HepG2 (cell line): ENCODE results near the gene CDC25C. TPM values are rescaled to one million over a fixed set of nuclear protein-coding genes. Genes with fewer than 3 reads are reported as not detected.

Experiments
- CENPBD1 ChIP-seq: sonication (generic); formaldehyde crosslinking; IDR thresholded peaks from 2 replicates; pipeline ENCODE4 v1.8.0; 2022; ENCODE audit warnings: missing genetic modification reagents, low read depth, mild to moderate bottlenecking, borderline replicate concordance
- CERS6 ChIP-seq: sonication (generic); formaldehyde crosslinking; IDR thresholded peaks from 2 replicates; pipeline ENCODE4 v1.5.0; 2020; ENCODE audit warnings: missing genetic modification reagents
- DRAP1 ChIP-seq: IDR thresholded peaks from 2 replicates; pipeline ENCODE4 v1.6.1; 2016; ENCODE audit warnings: missing genetic modification reagents, missing compliant biosample characterization
- NFRKB ChIP-seq: fragments of 450-650 bp; IDR thresholded peaks from 2 replicates; pipeline ENCODE4 v1.6.1; 2017
- NONO ChIP-seq, 2 experiments: fragments of 450-650 bp in 1 of 2; sonication (generic) in 1 of 2; formaldehyde crosslinking in 1 of 2; IDR thresholded peaks in 1 of 2; conservative IDR thresholded peaks in 1 of 2; 2 replicates each; pipeline versions ENCODE4 v1.6.1 to v1.8.0; 2017 to 2022; ENCODE audit warnings: mild to moderate bottlenecking in 1 of 2, missing genetic modification reagents in 1 of 2, moderate library complexity in 1 of 2
- PBX2 ChIP-seq: IDR thresholded peaks from 2 replicates; pipeline ENCODE4 v1.6.1; 2016; ENCODE audit warnings: control low read depth
- PRDM15 ChIP-seq: sonication (generic); formaldehyde crosslinking; IDR thresholded peaks from 2 replicates; pipeline ENCODE4 v1.4.0; 2020; ENCODE audit warnings: missing genetic modification reagents
- RNF2 ChIP-seq: fragments of 450-650 bp; conservative IDR thresholded peaks from 2 replicates; pipeline ENCODE4 v1.6.1; 2016; ENCODE audit warnings: low read depth
- THAP8 ChIP-seq: sonication (generic); formaldehyde crosslinking; IDR thresholded peaks from 2 replicates; pipeline ENCODE4 v1.5.1; 2020; ENCODE audit warnings: missing genetic modification reagents, mild to moderate bottlenecking, borderline replicate concordance
- ZBTB8A ChIP-seq: sonication (generic); formaldehyde crosslinking; IDR thresholded peaks from 2 replicates; pipeline ENCODE4 v1.4.0; 2020; ENCODE audit warnings: mild to moderate bottlenecking, low read depth, missing genetic modification reagents, borderline replicate concordance
- ZFP36 ChIP-seq: fragments of 150-350 bp; IDR thresholded peaks from 2 replicates; pipeline ENCODE4 v1.6.1; 2018; ENCODE audit warnings: borderline replicate concordance, low read length, low read depth; ENCODE audit not compliant: partially characterized antibody
- ZFP36L1 ChIP-seq: sonication (generic); formaldehyde crosslinking; IDR thresholded peaks from 2 replicates; pipeline ENCODE4 v1.8.0; 2022; ENCODE audit warnings: mild to moderate bottlenecking, missing genetic modification reagents, moderate library complexity
- ZNF121 ChIP-seq: sonication (generic); formaldehyde crosslinking; IDR thresholded peaks from 2 replicates; pipeline ENCODE4 v1.5.0; 2020; ENCODE audit warnings: mild to moderate bottlenecking, missing genetic modification reagents
- ZNF484 ChIP-seq: sonication (generic); formaldehyde crosslinking; IDR thresholded peaks from 2 replicates; pipeline ENCODE4 v1.5.1; 2020; ENCODE audit warnings: mild to moderate bottlenecking, low read depth, missing genetic modification reagents, borderline replicate concordance
- ZNF687 ChIP-seq: sonication (generic); formaldehyde crosslinking; IDR thresholded peaks from 2 replicates; pipeline ENCODE4 v1.5.1; 2020; ENCODE audit warnings: mild to moderate bottlenecking, missing genetic modification reagents, moderate library complexity
- ZNF720 ChIP-seq: sonication (generic); formaldehyde crosslinking; IDR thresholded peaks from 2 replicates; pipeline ENCODE4 v1.4.0; 2020; ENCODE audit warnings: missing genetic modification reagents
- polyA plus RNA-seq, 8 experiments: library from polyadenylated mRNA; depleted of rRNA in 3 of 8; stranded (reverse) in 7 of 8; unstranded in 1 of 8; fragments of >200 nt; fragmentation: Illumina TruSeq in 4 of 8; extraction: Trizol in 4 of 8; gene quantifications; 2 replicates each; pipeline versions ENCODE4 v1.2.1 to v1.2.3, GENCODE V29; 2011 to 2016; ENCODE audit warnings: low read depth in 4 of 8, missing spikeins in 1 of 8, mixed read lengths in 1 of 8; ENCODE audit not compliant: insufficient read depth in 1 of 8
- total RNA-seq, 5 experiments: library from RNA; depleted of rRNA; stranded (reverse); fragments of >200 nt; fragmentation: Illumina TruSeq; extraction: Trizol; gene quantifications; 2 replicates each; pipeline ENCODE4 v1.2.3, GENCODE V29; 2016; ENCODE audit warnings: low read depth in 1 of 5

The CDC25C gene
- total and polyA plus RNA-seq, 2 of the 13 experiments (the other 11 are each of a cell fraction or from before 2014, with no cell fraction given), result 17.7 to 27.6 TPM

GRCh38 chr5:138337685-138338410 is 6.2 kb upstream of the CDC25C start, which contains the start of gene FAM53C (continued):
- TF ChIP-seq NONO (IDR thresholded peaks at IDR 0.05) (peak; percentile 94; the same call in 1 of the 2 replicates), NONO (CRISPR knock-in tag; conservative IDR thresholded peaks at IDR 0.05) (peak; percentile 91), PBX2 (peak; percentile 13; the same call in 1 of the 2 replicates), ZFP36L1 (CRISPR knock-in tag) (peak; percentile 17; the same call in 1 of the 2 replicates), RNF2 (no peak), CERS6 (CRISPR knock-in tag) (no peak), THAP8 (CRISPR knock-in tag) (no peak; the same call in 1 of the 2 replicates), CENPBD1 (CRISPR knock-in tag) (no peak; the same call in 1 of the 2 replicates), ZNF687 (CRISPR knock-in tag) (peak; percentile 79), NFRKB (no peak), PRDM15 (CRISPR knock-in tag) (peak; percentile 48; the same call in 1 of the 2 replicates), ZNF484 (no peak), ZNF121 (CRISPR knock-in tag) (no peak), ZBTB8A (no peak), ZNF720 (CRISPR knock-in tag) (no peak), ZFP36 (no peak), DRAP1 (CRISPR knock-in tag) (peak; percentile 95)
